Left colon (tissue), 2 donors: ENCODE data around the gene KIF11. TPM values are rescaled to one million over a fixed set of nuclear protein-coding genes. Genes with fewer than 3 reads are reported as not detected.
A peak's percentile ranks its signal among the peaks of the same experiment; 100 is the strongest.
"Not testable (repeated sequence)": the region's sequence is repeated elsewhere in the genome, so short reads cannot be mapped to it uniquely, and the experiment has no call there.

Experiments
- ATAC-seq: fragments of 200-7000 bp; cut with Tn5 transposase; one replicate; pipeline ENCODE4 v1.9.1; 2020; ENCODE audit warnings: mild to moderate bottlenecking, moderate library complexity
- DNase-seq, 2 donors: peaks; one replicate each; pipeline ENCODE4 v3.0.0-alpha.2; 2020
- intact Hi-C, 2 donors: fragments of 100-400 bp; cut with DNase I in 1 of 2; cut with micrococcal nuclease in 1 of 2; formaldehyde crosslinking; loops; one replicate each; pipeline versions ENCODE4 v1.11.2 to v1.14.0; 2022; cut with DNase I, micrococcal nuclease
- total RNA-seq, 2 donors: library from RNA; stranded (reverse); fragmentation: NEBNext Ultra II Directional; extraction: Animal tissue kit (Norgen Biotek cat#: 25700); gene quantifications; one replicate each; pipeline ENCODE4 v1.2.1, GENCODE V29; 2021
- donor health status: DM: no; HTN: no; CAD: no.
- donor health status: DM: yes; HTN: yes; CAD: no.

Gene KIF11
- total RNA-seq, 2 donors from 2014 or later = 3.5 to 8.6 TPM

GRCh38 chr10:92575961-92576360 lies 17.0 kb upstream of the KIF11 start:
- ATAC-seq (no peak), DNase-seq (no peak)
- intact Hi-C loops = loop anchor here in 1 of 2 donors (2.0 kb wide), 1 partner anchor 59 kb away; no protein-coding TSS in a partner anchor

DNA sequence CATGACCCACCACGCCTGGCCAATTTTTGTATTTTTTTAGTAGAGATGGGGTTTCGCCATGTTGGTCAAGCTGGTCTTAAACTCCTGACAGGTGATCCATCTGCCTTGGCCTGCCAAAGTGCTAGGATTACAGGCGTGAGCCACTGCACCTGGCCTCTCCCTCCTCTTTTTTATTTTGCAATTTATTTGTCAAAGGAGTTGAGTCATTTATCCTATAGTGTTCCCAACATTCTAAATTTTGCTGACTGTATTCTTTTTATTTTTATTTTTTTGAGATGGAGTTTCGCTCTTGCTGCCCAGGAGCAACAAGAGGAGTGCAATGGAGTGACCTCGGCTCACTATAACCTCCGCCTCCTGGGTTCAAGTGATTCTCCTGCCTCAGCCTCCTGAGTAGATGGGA lies 10.6 kb upstream of the KIF11 start:
- ATAC-seq, intact Hi-C loops, DNase-seq: not testable (repeated sequence)

DNA sequence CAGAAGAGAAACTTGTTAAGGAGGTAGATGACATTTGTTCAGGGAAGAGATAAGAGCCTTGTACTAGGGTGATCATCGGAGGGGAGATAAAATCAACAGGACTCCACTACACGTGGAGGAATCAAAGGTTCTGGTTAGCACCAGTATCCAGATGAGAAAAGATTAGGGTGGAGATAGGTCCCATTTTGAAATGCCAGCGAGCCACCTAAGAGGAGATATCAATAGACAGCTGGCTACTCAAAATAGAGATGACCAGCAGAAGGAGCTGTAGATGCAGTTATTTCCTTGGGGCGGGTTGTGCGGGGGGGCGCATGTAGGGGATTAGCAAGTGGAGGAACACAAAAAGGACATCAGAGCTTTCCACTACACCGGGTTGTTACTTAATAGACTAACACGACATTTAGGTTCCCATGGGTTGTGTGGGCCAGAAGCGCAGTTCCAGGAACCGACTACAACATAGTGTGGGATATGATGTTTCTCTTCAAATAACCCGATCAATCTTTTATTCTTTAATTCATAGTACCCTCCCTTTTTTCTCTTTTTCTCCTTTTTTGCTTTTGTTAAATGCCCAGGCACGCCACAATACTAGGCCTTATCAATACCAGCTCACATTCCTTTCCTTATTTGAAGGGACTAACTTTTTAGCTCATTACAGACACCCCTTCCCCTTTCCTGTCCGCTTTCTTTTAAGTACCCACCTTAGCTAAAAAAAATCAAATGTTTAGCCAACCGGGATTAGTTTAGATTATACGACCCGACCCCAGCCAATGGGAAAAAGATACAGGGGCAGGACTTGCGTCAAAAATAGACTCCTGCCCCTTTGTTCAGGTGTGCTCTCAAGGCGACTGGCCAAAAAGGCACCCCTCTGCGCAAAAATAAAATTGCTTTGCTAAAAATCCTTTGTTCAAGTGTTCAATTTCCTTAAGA lies 2.0 kb upstream of the KIF11 start:
- DNase-seq (peak; percentile 47 to 57), ATAC-seq (peak; percentile 24)
- intact Hi-C loops = no loop called here

DNA sequence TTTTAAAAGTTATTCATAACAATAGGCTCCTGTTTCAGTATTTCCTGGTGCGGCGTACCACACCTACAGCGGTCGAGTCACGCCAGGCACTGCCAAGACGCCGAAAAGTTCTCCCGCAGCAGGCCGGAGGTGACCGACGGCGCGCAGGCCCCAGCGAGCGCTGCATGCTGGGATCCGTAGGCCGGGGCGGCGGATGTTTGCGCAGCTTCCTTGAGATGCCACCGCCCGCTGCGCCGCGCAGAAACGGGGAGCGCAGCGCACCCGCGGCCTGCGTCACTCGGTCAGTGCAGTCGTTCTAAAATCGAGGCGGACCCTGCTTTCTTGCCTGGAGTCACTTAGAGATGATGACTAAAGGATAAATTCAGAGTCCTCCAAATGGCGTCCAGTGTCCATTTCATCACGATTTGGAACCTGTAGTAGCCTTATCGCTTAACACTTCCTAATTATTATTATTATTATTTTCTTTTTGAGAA lies 1.3 kb upstream of the KIF11 start:
- intact Hi-C loops = no loop called here
- DNase-seq (peak; percentile 95), ATAC-seq (peak; percentile 86)

- no peak for ATAC-seq
- DNase-seq = no peak
- intact Hi-C loops = no loop called here
Measured at GRCh38 chr10:92593619-92594588, 974 bp downstream of the KIF11 start.

GRCh38 chr10:92595505-92595904 lies 2.6 kb downstream of the KIF11 start:
- ATAC-seq = no peak
- intact Hi-C loops = no loop called here
- DNase-seq = no peak

GRCh38 chr10:92598321-92598720 lies 5.4 kb downstream of the KIF11 start:
- ATAC-seq (no peak), DNase-seq (no peak)
- intact Hi-C loops = no loop called here

DNA sequence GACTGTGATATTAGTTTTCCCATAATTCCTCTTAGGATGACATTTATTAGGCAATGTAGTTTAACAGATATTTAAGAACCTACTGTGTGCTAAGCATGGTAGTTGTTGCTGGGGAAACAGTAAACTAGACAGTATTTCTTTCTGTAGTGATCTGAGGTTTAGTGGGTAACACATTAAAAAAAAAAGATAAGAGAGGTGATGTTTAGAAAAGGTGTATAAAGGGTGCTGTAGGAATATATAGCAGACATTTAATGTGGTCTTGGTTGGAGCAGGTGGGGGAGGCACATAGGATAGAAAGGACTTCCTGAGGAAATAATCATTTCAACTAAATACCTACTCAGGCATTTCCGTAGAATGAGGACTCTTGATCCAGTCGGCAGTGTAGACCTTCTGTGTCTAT lies 11.9 kb downstream of the KIF11 start:
- no peak for DNase-seq
- ATAC-seq = no peak
- intact Hi-C loops = no loop called here

DNA sequence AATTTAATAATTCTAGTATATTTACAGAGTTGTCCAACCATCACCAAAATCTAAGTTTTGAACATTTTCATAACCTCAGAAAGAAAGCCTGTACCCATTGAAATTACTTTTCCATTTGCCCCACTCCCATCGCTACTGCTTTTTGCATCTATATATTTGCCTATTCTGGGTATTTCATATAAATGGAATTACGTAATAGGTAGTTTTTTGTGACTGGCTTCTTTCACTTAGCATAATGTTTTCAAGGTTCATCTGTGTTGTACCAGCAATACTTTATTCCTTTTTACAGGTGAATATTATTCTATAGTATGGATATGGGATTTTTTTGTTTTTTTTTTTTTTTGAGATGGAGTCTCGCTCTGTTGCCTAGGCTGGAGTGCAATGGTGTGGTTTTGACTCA lies 22.6 kb downstream of the KIF11 start:
- ATAC-seq (no peak), DNase-seq (no peak)
- intact Hi-C loops = no loop called here

DNA sequence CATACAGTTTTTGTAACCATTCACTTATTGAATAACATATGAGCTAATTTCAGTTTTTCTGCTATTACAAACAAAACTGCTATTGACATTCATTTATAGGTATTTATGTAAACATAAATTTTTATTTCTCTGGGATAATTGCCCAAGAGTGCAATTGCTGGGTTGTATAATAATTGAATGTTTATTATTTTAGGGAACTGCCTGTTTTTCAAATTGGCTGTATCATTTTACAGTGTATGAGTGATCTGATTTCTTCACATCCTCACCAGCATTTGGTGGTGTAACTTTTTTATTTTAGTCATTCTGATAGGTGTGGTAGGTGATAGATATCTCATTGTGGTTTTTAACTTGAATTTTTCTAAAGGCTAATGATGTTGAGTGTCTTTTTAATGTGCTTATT lies 26.4 kb downstream of the KIF11 start:
- no peak for DNase-seq
- no peak for ATAC-seq
- intact Hi-C loops = no loop called here

DNA sequence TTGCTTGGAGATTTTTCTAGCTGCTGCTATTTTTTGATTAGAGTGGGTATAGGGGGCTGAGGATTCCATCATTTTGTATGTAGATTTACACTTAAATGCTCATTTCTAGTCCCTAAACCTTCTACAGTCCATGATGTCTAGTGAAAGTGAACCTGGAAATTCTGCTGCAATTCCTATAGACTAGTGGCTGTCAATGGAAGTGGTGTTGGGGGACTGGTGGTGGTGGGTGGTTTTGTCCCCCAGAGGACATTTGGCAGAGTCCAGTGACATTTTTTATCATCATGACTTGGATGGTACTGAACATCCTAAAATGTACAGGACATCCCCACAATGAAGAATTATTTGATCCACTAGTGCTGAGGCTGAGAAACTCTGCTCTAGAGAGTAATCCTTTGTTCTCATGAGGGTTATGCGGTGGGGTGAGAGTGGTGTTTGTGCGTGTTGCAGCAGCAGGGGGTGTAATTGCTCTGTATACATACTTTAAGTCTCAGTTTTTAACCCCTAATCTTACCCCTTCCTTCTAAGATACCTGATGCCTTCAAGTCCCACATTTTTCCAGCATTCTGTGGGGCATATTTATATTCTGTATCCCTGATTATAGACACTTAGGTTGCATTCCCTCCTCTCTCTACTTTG lies 35.0 kb downstream of the KIF11 start:
- intact Hi-C loops = no loop called here
- ATAC-seq = no peak
- DNase-seq = no peak

DNA sequence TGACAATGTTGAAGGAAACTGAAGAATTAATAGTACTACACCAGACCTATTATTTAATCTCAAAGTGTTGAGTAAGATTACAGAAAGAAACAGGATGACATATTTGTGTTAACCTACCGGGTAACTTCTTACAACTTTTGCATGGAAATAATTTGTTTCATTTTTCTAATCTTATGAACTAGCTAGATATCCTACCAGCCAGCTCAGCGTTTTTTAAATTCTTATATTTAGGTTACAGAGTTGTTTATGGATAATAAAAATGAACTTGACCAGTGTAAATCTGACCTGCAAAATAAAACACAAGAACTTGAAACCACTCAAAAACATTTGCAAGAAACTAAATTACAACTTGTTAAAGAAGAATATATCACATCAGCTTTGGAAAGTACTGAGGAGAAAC lies 37.0 kb downstream of the KIF11 start:
- ATAC-seq (no peak), DNase-seq (no peak)
- intact Hi-C loops = no loop called here

DNA sequence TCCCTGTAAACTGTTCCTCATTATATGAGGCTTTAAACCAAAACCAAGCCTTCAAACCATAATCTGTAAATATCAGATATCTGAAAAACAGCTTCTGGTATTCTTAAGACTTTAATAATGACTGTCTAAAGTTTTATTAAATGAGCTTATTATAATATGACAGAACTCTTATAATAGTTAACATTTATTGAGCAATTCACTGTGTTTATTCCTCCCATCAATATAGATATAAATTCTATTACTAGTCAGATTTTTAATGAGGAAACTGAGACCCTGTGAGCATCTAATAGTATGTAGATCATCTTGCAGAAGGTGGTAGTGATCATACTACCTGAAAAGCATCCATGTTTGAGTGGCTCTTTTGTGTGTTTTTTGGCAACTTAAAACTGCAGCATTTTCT lies 45.1 kb downstream of the KIF11 start:
- ATAC-seq (no peak), DNase-seq (no peak)
- intact Hi-C loops = no loop called here

DNA sequence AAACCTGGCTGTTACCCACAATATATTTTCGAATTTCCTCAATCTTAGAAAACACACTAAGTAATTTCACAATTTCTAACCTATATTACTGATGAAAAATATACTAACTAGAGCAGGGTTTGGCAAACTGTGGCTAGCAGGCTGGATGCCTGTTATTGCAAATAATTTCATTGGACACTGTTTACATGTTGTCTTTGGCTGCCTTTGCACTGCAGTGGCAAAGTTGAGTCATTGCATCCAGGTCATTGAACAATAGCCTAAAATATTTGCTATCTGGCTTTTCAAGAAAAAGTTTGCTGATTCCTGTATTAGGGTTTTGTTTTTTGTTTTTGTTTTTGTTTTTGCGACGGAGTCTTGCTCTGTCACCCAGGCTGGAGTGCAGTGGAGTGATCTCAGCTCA lies 47.2 kb downstream of the KIF11 start:
- intact Hi-C loops = no loop called here
- ATAC-seq = no peak
- no peak for DNase-seq

DNA sequence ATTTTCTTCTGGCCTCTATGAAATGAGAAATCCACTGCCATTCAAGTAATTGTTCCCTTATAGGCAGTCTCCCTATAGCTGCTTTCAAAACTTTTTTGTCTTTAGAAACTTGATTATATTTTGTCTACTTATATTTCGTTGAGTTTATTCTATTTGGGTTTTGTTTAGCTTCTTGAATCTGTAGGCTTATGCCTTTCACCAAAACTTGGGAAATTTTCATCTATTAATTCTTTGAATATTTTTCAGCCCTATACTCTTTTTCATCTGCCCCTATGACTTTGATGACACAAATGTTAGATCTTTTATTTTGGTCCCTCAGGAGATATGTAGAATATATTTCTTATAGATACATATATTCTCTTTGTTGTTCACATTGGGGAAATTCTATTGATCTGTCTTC lies 48.6 kb downstream of the KIF11 start:
- DNase-seq (no peak), ATAC-seq (no peak)
- intact Hi-C loops = no loop called here

DNA sequence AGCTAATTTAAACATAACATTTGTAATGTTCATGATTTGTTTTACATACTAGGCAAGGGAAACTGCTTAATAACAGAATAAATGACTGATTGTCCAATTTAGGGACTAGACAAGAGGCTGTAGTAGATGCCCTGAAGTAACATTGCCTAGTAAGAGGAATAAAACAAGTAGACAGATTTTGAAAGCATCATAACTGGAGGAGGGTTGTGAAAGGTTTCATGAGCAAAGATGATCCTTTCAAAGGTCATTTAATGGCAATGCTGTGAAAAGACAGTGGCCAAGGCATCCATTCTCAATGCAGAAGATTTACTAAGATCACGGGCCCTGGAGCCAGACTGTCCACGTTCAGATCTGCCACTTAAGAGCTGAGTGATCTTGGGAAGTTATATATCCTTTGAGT lies 52.0 kb downstream of the KIF11 start:
- DNase-seq (no peak), ATAC-seq (no peak)
- intact Hi-C loops = no loop called here

DNA sequence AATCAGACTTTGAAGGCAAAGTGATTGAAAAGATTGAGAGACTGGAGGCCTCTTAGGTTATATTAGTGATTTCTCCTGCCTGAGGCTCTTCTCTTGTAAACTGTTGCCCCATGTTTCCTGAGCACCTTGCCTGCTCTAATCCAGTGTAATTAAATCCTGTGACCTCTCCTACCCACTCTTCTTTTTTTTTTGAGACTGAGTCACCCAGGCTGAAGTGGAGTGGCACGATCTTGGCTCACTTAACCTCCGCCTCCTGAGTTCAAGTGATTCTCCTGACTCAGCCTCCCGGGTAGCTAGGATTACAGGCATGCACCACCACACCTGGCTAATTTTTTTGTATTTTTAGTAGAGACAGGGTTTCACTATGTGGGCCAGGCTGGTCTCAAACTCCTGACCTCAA lies 57.9 kb downstream of the KIF11 start:
- ATAC-seq, DNase-seq, intact Hi-C loops: not testable (repeated sequence)

- intact Hi-C loops = no loop called here
- ATAC-seq = no peak
- no peak for DNase-seq
Measured at GRCh38 chr10:92655426-92655825, 62.5 kb downstream of the KIF11 start.
